Lung (tissue), 12 donors: ENCODE results near the gene DIP2B. TPM values are rescaled to one million over a fixed set of nuclear protein-coding genes. Genes with fewer than 3 reads are reported as not detected.

Experiments used
- ATAC-seq: fragments of 200-7000 bp; cut with Tn5 transposase; one replicate; pipeline ENCODE4 v1.9.1; 2020; ENCODE audit warnings: moderate number of reproducible peaks; ENCODE audit not compliant: insufficient read depth, low FRiP score
- DNase-seq, 3 donors: peaks; one replicate each; pipeline ENCODE4 v3.0.0-alpha.2; 2013 to 2017
- H3K27ac ChIP-seq, 2 donors: one replicate each; pipeline ENCODE4 v1.5.1; 2013; ENCODE audit warnings: mild to moderate bottlenecking in 2 of 2, moderate library complexity in 2 of 2, control low read depth in 1 of 2, inconsistent platforms in 1 of 2, low read depth in 1 of 2, low read length in 1 of 2
- H3K27me3 ChIP-seq, 3 donors: one replicate each; pipeline ENCODE4 v1.5.1; 2013; ENCODE audit warnings: low read length in 2 of 3; ENCODE audit not compliant: control insufficient read depth in 3 of 3, insufficient read depth in 3 of 3
- H3K36me3 ChIP-seq, 4 donors: one replicate each; pipeline ENCODE4 v1.5.1; 2013; ENCODE audit warnings: low read length in 4 of 4, mild to moderate bottlenecking in 1 of 4, moderate library complexity in 1 of 4; ENCODE audit not compliant: control insufficient read depth in 4 of 4, insufficient read depth in 4 of 4
- H3K4me1 ChIP-seq, 5 donors: one replicate each; pipeline ENCODE4 v1.5.1; 2013; ENCODE audit warnings: low read length in 5 of 5, mild to moderate bottlenecking in 2 of 5, moderate library complexity in 1 of 5; ENCODE audit not compliant: control insufficient read depth in 5 of 5, insufficient read depth in 5 of 5
- H3K4me3 ChIP-seq: one replicate; pipeline ENCODE4 v1.5.1; 2013; ENCODE audit warnings: mild to moderate bottlenecking, control low read depth, moderate library complexity
- H3K9ac ChIP-seq, 2 donors: one replicate each; pipeline ENCODE4 v1.5.1; 2013; ENCODE audit warnings: low read length in 2 of 2, control low read depth in 1 of 2; ENCODE audit not compliant: insufficient read depth in 1 of 2
- H3K9me3 ChIP-seq, 4 donors: one replicate each; pipeline ENCODE4 v1.5.1; 2013; ENCODE audit warnings: low read length in 3 of 4, mild to moderate bottlenecking in 1 of 4, moderate library complexity in 1 of 4; ENCODE audit not compliant: control insufficient read depth in 4 of 4, insufficient read depth in 3 of 4
- WGBS, 2 donors: extraction: QIAGEN DNeasy Blood & Tissue Kit; methylation state at CpG; one replicate each; pipeline ENCODE4 v1.1.7; 2013; 5-methylcytosine and 5-hydroxymethylcytosine counted together
- polyA plus RNA-seq, 2 donors: library from polyadenylated mRNA; stranded (reverse); fragments of 200-250 nt; gene quantifications; one replicate each; pipeline ENCODE4 v1.2.1, GENCODE V29; 2013
- total RNA-seq, 2 donors: library from RNA; depleted of rRNA in 1 of 2; stranded (reverse); fragments of >200 nt in 1 of 2; gene quantifications; one replicate each; pipeline ENCODE4 v1.2.1, GENCODE V29; 2014 to 2021
- TF ChIP-seq, protein P1 (sequence below): IDR thresholded peaks from 2 replicates; pipeline ENCODE4 v1.5.1; 2012; ENCODE audit warnings: mild to moderate bottlenecking; ENCODE audit errors: control extremely low read depth, extremely low read depth
- donor health status: control.
- donor health status: control.
- donor health status: Bipolar disorder and iron deficiency.
- donor health status: healthy.
- donor health status: DM: yes; HTN: yes; CAD: no.

DIP2B gene
- total and polyA plus RNA-seq, 4 donors: 4.2 to 55.8 (median 18.6) TPM

DNA sequence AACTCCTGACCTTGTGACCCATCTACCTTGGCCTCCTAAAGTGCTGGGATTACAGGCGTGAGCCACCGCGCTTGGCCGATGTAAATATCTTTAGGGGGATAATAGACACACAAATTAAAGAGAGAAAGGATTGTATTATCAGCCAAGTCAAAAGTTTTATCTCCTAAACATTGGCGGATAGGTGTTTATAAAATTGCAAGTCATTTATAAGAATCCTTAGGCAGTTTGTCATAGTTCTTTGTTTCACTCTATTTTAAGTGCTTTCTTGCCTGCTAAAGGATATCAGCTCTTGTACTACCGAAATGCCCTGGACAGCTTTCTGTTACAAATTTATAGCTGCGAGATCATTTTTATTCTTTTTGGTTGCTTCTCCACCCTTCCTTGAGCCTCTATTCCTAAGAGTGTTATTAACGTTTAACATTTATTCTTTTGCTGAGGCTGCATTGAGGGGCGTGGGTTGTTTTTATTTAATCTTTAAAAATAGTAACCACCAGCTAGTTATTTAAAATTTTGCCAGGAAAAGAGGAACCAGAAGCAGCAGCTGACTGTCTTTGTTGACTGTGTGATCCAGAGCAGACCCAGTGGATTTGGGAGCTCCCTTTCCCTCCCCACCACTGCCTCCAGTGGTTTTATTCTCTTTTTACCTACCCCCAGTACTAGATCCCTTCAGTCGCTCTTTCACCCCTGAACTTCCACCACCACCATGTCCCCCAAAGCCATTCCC is 106.4 kb downstream of the DIP2B start:
- Histone ChIP-seq H3K27ac (no peak overlapping the region), H3K36me3 (no peaks in the 10 kb centered on the region), H3K27me3 (no peaks in the 10 kb centered on the region), H3K4me1 (peaks cover 0 to 20% (median 6%) of the 10 kb centered on the region in 5 donors), H3K4me3 (no peak overlapping the region), H3K9ac (no peak overlapping the region), H3K9me3 (no peaks in the 10 kb centered on the region)
- 60 to 68% methylated on average over 10 of the region's 10 CpGs for WGBS, 2 donors
- DNase-seq (no peak), ATAC-seq (no peak)
- TF ChIP-seq, protein P1, sequence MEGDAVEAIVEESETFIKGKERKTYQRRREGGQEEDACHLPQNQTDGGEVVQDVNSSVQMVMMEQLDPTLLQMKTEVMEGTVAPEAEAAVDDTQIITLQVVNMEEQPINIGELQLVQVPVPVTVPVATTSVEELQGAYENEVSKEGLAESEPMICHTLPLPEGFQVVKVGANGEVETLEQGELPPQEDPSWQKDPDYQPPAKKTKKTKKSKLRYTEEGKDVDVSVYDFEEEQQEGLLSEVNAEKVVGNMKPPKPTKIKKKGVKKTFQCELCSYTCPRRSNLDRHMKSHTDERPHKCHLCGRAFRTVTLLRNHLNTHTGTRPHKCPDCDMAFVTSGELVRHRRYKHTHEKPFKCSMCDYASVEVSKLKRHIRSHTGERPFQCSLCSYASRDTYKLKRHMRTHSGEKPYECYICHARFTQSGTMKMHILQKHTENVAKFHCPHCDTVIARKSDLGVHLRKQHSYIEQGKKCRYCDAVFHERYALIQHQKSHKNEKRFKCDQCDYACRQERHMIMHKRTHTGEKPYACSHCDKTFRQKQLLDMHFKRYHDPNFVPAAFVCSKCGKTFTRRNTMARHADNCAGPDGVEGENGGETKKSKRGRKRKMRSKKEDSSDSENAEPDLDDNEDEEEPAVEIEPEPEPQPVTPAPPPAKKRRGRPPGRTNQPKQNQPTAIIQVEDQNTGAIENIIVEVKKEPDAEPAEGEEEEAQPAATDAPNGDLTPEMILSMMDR: no peak

DNA sequence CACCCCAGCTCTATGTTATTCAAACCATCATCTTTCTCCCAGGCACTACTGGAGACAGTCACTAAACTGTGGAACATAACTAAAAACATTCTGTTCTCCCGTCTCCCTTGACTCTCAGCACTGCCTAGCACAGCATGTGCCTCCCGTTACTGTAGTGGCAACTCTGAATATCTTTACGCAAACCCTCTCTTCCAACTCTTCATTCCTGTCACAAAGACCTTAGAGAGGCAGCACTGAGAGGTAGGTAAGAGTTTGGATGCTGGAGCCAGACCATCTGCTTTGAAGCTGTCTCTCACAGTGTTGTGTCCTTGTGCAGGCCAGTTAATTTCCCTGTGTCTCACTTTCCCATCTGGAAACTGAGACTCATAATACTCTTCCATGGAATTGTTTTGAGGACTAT is 108.1 kb downstream of the DIP2B start:
- Histone ChIP-seq H3K27ac (no peak overlapping the region), H3K9ac (no peak overlapping the region)

DNA sequence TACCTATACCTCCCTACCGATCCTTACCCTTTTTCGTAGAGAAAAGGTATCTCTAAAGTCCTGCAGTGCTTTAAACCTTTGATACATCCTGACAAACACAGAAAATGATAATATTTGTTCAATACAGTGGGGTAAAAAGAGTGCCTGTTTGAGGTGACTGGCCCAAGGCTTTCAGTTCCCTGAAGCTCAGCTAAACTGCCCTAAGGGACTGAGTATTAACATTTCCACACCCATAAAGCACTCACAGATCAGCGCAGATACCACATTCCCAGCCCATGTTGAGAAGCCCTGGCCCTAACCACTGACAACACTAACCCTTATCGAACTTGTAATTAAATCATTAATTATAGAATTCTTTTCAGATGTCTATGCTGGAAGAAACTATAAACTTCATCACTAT is 108.7 kb downstream of the DIP2B start:
- no peak overlapping the region for H3K27ac ChIP-seq
- DNase-seq: no peak
- peaks cover 0 to 21% (median 7%) of the 10 kb centered on the region in 5 donors for H3K4me1 ChIP-seq
- no peaks in the 10 kb centered on the region for H3K36me3 ChIP-seq
- TF ChIP-seq, protein P1: no peak
- H3K9me3 ChIP-seq: no peaks in the 10 kb centered on the region
- no peak overlapping the region for H3K4me3 ChIP-seq
- WGBS, 2 donors: 97% methylated on average over 4 of the region's 4 CpGs
- H3K9ac ChIP-seq: no peak overlapping the region
- ATAC-seq: no peak
- H3K27me3 ChIP-seq: no peaks in the 10 kb centered on the region

More for the DNA sequence above, 108.1 kb downstream of the DIP2B start:
- no peak for ATAC-seq
- Histone ChIP-seq H3K36me3 (no peaks in the 10 kb centered on the region), H3K4me3 (no peak overlapping the region), H3K9me3 (no peaks in the 10 kb centered on the region), H3K27me3 (no peaks in the 10 kb centered on the region), H3K4me1 (peaks cover 0 to 18% (median 7%) of the 10 kb centered on the region in 5 donors)
- no peak for DNase-seq
- 98 to 99% methylated on average over 3 of the region's 3 CpGs for WGBS, 2 donors
- TF ChIP-seq, protein P1: no peak
